ENCODE measurements around the gene MLLT10.

GRCh38 chr10:21520509-21520908 is 13.5 kb upstream of the MLLT10 start:
- no peak for TF ChIP-seq EZH2 (IDR thresholded peaks at IDR 0.05; ENCODE audit: borderline replicate concordance, low read depth, low read length, poor library complexity, severe bottlenecking)
- TF ChIP-seq, protein P1, sequence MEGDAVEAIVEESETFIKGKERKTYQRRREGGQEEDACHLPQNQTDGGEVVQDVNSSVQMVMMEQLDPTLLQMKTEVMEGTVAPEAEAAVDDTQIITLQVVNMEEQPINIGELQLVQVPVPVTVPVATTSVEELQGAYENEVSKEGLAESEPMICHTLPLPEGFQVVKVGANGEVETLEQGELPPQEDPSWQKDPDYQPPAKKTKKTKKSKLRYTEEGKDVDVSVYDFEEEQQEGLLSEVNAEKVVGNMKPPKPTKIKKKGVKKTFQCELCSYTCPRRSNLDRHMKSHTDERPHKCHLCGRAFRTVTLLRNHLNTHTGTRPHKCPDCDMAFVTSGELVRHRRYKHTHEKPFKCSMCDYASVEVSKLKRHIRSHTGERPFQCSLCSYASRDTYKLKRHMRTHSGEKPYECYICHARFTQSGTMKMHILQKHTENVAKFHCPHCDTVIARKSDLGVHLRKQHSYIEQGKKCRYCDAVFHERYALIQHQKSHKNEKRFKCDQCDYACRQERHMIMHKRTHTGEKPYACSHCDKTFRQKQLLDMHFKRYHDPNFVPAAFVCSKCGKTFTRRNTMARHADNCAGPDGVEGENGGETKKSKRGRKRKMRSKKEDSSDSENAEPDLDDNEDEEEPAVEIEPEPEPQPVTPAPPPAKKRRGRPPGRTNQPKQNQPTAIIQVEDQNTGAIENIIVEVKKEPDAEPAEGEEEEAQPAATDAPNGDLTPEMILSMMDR (conservative IDR thresholded peaks at IDR 0.05; ENCODE audit: low read depth, low read length): no peak
